ENCODE results near the gene ATP13A5.

Gene ATP13A5

DNA sequence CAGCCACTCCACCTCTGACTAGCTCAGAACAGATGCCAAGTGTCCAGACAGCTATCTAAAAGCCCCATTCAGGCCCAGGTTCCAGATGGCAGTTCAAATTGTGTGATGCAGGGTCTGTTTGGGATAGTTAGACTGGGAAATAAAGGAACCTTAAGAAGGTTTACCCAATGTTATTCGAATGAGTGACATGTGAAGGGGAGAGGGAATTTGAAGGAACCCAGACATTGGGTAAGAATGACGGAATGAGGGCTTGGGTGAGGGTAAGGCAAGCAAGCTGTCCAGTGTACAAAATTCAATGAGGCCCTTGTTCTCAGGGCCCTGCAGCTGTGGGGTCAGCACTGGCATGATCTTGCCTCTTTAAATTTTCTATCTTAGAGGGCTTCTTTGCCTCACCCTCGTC is 34.1 kb downstream of the ATP13A5 start:
- Histone ChIP-seq H3K4me3 (ENCODE audit: low read depth, low read length) (no peak overlapping the region), H3K27me3 (peaks cover 4% of the 10 kb centered on the region; the same call in 1 of the 2 replicates), H3K36me3 (no peaks in the 10 kb centered on the region), H3K4me1 (no peaks in the 10 kb centered on the region), H3K9me3 (no peaks in the 10 kb centered on the region)
- TF ChIP-seq, protein P1, sequence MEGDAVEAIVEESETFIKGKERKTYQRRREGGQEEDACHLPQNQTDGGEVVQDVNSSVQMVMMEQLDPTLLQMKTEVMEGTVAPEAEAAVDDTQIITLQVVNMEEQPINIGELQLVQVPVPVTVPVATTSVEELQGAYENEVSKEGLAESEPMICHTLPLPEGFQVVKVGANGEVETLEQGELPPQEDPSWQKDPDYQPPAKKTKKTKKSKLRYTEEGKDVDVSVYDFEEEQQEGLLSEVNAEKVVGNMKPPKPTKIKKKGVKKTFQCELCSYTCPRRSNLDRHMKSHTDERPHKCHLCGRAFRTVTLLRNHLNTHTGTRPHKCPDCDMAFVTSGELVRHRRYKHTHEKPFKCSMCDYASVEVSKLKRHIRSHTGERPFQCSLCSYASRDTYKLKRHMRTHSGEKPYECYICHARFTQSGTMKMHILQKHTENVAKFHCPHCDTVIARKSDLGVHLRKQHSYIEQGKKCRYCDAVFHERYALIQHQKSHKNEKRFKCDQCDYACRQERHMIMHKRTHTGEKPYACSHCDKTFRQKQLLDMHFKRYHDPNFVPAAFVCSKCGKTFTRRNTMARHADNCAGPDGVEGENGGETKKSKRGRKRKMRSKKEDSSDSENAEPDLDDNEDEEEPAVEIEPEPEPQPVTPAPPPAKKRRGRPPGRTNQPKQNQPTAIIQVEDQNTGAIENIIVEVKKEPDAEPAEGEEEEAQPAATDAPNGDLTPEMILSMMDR (IDR thresholded peaks at IDR 0.05; ENCODE audit: low read depth, low read length): no peak
- no peak for DNase-seq

DNA sequence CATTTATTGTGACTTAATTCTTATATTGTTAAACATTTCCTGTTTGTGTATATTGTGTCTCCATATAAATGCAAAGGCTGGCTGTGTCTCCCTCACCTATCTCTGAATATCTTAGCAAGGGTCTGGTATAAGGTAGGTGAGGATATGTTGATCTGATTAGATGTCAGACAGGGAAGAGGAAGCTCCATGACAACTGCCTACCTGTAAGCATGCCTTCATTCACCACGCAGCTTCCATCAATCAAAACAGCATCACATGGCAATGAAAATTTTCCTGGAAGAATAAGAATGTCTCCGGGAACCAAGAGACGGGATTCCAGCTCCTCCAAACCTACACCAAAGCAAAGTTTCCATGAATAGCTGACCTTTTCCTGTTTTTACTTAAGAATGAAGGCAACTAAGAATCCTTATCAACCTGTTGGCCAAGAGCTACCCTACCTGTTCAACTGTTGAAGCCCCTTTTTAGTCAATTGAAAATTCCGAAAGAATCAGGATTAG is 34.8 kb downstream of the ATP13A5 start:
- no peaks in the 10 kb centered on the region for H3K36me3 ChIP-seq
- H3K27me3 ChIP-seq: peaks cover 4% of the 10 kb centered on the region; the same call in 1 of the 2 replicates
- TF ChIP-seq, protein P1 (IDR thresholded peaks at IDR 0.05; ENCODE audit: low read depth, low read length): no peak
- no peak overlapping the region for H3K4me3 ChIP-seq (ENCODE audit: low read depth, low read length)
- no peak for DNase-seq
- H3K4me1 ChIP-seq: no peaks in the 10 kb centered on the region
- no peaks in the 10 kb centered on the region for H3K9me3 ChIP-seq

DNA sequence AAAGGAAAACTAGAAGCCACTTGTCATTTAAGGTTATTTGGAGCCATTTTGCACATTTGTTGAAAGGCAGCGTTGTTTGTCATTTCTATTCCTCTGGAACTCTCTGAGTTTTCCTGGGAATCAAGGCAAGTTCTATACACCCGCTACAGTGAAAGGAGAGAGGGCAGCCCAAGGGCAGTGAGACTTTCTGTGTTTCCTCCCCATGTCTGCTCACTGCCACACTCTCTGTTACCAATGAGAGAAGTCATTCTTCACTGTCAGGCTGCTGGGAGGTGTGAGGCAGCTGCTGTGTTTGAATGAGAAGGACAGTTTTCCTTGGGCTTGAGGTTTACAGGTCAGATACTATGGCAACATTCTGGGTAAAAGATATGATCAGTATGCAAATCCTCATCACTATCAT is 36.0 kb downstream of the ATP13A5 start:
- no peaks in the 10 kb centered on the region for H3K9me3 ChIP-seq
- DNase-seq: no peak
- peaks cover 4% of the 10 kb centered on the region; the same call in 1 of the 2 replicates for H3K27me3 ChIP-seq
- H3K4me1 ChIP-seq: no peaks in the 10 kb centered on the region
- H3K4me3 ChIP-seq (ENCODE audit: low read depth, low read length): no peak overlapping the region
- TF ChIP-seq, protein P1 (IDR thresholded peaks at IDR 0.05; ENCODE audit: low read depth, low read length): no peak
- H3K36me3 ChIP-seq: no peaks in the 10 kb centered on the region

DNA sequence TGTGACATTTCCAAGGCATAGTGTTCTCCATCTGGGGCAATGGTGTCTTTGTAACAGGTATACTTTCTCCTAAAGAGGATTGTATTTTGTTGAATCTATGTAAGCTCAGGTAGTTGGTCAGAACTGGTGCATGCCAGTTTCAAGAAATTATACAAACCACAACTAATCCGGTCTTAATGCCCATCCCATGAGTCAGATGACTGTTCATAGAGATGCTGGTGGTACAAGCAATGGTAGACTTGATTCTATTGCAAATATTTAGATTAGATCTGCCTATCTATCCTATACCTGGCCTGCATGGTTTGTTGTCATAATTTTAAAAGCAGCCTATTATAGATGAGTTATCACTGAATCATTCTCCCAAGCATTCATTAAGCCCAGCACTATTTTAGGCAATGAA is 43.5 kb downstream of the ATP13A5 start:
- Histone ChIP-seq H3K36me3 (no peaks in the 10 kb centered on the region), H3K4me3 (ENCODE audit: low read depth, low read length) (no peak overlapping the region), H3K27me3 (no peaks in the 10 kb centered on the region), H3K4me1 (no peaks in the 10 kb centered on the region), H3K9me3 (no peaks in the 10 kb centered on the region)
- no peak for DNase-seq
- TF ChIP-seq, protein P1 (IDR thresholded peaks at IDR 0.05; ENCODE audit: low read depth, low read length): no peak

DNA sequence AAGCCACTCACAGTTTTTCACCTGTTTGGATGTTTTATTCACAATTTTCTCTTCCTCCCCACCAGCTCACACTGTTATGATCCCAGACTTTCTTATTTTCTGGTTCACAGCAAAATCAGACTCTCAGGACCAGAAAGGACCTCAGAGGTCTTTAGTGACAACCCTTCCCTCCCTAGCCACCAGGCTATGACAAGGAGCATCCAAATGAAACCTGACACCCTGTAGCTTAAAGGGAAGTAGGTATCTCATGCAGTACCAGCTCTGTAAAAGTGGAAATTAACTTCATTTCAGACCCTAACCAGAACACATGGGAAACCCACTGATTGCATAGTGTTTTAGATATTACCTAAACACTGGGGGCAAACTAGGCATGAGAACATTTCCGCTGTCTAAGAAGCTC is 45.3 kb downstream of the ATP13A5 start:
- Histone ChIP-seq H3K4me3 (ENCODE audit: low read depth, low read length) (no peak overlapping the region), H3K36me3 (no peaks in the 10 kb centered on the region)
- no peak for DNase-seq

DNA sequence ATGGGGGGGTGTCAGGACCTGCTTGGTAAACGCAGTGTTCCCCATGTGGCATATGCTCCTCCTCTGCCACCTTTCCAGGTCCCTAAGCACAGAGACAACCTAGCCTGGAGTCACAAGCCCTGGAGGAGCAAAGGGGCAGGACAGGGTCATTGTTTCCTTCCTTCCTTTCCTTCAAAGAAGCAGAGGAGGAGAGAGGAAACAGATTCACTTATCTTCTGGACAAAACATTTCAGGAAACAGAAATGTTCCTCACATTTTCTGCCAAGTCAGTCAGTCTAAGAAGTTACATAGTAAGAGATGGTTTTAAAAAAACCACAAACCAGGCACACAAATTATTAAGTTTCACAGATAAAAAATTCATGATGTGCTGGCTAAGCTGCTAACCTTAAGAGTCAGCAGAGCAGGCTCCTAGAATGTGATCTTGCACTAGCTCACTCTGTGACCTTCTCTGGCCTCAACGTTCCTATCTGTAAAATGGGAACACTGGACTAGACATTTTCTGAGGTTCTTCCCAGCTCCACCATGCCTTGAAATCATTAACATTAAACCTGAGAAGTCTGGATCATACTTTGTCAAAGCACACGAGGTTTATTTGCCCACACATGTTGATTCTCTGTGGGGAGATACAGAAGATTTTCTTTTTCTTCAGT is 47.9 kb downstream of the ATP13A5 start:
- Histone ChIP-seq H3K4me1 (no peaks in the 10 kb centered on the region), H3K27me3 (no peaks in the 10 kb centered on the region; the same call in 1 of the 2 replicates), H3K9me3 (no peaks in the 10 kb centered on the region), H3K4me3 (ENCODE audit: low read depth, low read length) (no peak overlapping the region), H3K36me3 (no peaks in the 10 kb centered on the region)
- TF ChIP-seq, protein P1 (IDR thresholded peaks at IDR 0.05; ENCODE audit: low read depth, low read length): no peak
- DNase-seq: no peak

More for the DNA sequence above, 45.3 kb downstream of the ATP13A5 start:
- H3K4me1 ChIP-seq: no peaks in the 10 kb centered on the region
- no peaks in the 10 kb centered on the region for H3K9me3 ChIP-seq
- no peaks in the 10 kb centered on the region for H3K27me3 ChIP-seq
- TF ChIP-seq, protein P1 (IDR thresholded peaks at IDR 0.05; ENCODE audit: low read depth, low read length): no peak

All from BE2C (cell line).